Right forelimb (tissue), 1 donor: ENCODE data around the gene RPP25.
A peak's percentile ranks its signal among the peaks of the same experiment; 100 is the strongest.
"Not testable (repeated sequence)": the region's sequence is repeated elsewhere in the genome, so short reads cannot be mapped to it uniquely, and the experiment has no call there.

Experiments
- DNase-seq: peaks from one replicate; pipeline ENCODE4 v3.0.0-alpha.2; 2018

RPP25 gene

DNA sequence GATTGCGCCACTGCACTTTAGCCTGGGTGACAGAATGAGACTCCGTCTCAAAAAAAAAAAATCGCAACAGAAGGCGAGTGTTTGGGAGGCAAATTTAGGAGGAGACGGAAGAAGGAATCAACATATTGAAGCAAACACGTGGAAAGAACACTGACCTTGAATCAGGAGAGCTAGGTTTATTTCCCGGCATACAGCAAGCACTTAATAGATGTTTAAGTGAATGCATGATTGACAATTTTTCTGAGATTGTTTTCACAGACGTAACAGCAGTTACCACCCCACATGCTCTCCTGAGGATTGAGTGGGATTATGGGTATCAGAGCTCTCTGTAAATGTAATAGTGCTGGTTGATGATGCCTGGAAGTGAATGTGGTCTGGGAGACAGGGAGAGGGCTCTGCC, 5.6 kb upstream of the RPP25 start:
- no peak for DNase-seq

DNA sequence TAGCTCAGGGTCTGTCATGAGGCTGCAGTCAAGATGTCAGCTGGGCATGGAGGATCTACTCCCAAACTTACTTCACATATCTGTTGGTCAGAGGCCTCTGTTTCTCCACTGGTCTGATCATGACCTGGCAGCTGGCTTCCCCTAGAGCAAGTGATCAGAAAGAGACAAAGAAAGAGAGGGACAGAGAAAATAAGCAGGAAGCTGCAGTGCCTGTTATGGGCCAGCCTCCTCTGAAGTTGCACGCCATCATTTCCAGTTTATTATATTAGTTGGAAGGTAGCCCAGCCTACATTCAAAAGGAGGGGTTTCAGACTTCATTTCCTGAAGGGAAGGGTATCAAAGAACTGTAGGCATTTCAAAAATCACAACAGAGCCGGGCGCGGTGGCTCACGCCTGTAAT, 5.0 kb upstream of the RPP25 start:
- no peak for DNase-seq

DNA sequence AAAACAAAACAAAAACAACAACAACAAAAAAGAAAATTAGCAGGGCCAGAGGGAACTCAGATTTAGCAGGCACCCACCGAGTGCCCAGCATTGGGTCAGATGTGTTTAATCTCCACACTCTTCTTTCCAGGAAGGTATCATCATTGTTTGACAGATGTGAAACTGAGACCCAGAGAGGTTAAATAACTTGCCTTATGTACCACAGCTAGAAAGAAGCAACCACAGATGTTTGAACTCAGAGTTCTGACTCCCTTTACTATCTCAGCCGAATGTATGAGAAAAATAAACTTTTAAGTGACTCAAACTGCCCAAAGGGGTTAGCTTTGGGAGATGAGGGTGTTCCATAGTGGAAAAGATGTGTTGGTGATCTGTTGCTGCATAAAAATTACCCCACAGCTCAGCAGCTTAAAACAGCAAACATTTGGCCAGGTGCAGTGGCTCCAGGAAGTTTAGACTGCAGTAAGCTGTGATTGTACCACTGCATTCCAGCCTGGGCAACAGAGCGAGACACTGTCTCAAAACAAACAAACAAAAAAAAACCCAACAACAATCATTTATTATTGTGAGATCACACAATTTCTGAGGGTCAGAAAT, 4.5 kb upstream of the RPP25 start:
- no peak for DNase-seq

DNA sequence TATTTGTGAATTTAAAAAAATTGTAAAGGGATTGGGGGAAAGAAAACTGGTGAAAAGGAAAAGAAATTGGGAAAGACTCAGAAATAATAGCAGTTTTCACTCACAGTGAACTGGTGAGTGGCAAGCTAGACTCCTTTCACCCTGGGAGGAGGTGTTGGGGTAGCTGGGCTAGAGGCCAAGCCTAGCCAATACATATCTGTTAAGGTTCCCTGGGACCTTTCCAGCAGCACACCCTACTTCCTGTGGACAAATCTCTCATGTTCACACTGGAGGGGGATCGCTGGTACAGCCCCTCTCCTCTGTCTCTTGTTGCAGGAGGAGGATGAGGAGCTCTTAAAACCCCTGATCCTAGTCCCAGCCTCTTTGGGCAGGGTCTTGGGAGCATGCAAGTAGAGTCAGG, 3.7 kb upstream of the RPP25 start:
- no peak for DNase-seq

DNA sequence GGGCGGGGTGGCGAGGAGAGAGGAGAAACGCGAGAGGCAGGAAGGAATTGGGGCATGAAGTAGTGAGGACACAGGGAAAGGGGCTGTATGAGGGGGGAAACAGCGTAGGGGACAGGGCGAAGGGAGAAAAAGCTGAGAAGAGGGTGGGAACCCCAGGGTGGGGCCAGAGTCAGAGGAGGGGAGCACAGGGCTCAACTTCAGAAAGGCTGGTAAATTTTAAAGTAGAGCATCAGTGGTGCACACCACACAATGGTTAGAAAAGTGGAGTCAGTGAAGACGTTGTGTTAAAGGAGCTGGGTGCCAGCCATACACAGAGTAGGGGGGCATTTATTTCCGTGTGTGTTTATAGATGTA, 3.0 kb upstream of the RPP25 start:
- no peak for DNase-seq

DNA sequence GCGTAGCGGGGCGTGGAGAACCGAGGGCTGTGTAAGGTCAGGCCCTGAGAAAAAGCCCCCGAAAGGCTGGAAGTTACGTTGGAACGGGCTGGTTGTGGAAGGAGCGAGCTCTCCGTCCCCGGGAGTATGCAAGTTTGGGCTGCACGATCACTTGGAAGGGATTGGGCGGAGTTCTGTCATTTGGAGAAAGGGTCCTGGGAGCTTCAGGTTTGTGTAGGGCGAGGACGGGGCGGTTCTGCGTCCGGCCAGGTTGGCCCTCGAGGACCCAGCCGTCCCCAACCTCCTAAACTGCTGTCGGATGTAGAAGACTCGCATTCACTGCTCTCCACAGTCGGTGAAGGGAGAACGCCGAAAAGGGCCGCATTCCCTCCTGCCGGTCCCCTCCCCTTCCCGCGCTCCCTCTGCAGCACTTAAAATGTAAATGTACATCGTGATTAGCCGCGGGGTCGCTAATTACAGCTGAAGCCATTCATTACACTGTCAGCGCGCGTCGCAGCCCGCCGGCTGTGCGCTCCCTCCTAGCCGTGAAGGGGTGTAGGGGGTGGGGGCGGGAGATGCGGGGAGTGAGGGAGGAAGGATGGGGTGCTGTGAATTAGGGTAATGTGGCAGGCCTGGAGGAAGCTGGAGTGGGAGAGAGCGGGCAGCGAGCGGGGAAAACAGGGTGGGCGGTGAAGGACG, 2.5 kb upstream of the RPP25 start:
- DNase-seq, result no peak

DNA sequence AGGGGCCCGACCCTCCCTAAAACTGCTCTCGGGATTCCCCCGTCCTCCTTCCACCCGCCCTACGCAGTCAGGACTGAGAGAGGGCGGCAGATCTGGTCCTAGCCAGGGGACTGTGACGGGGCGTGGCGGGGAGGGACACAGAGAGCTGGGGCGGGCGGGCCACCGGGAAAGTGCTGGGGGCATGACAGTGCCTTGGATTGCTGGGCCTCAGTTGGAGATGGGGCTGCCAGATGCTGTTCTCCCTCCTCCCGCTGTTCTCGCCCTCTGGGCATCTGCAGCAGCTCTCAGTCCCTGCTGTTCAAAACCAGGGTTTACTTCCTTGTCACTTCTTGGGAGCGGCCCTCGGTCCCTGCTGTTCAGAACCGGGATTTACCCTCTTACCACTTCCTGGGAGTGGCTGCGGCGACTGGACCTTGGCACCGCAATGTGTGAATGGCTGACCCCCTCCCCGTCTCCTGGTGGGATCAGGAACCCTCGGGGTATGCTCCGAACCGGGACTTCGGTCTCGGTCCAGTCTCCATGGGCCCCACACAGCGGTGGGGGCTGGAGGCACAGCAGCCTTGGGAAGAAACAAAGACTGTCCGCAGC, 1.8 kb upstream of the RPP25 start:
- no peak for DNase-seq

DNA sequence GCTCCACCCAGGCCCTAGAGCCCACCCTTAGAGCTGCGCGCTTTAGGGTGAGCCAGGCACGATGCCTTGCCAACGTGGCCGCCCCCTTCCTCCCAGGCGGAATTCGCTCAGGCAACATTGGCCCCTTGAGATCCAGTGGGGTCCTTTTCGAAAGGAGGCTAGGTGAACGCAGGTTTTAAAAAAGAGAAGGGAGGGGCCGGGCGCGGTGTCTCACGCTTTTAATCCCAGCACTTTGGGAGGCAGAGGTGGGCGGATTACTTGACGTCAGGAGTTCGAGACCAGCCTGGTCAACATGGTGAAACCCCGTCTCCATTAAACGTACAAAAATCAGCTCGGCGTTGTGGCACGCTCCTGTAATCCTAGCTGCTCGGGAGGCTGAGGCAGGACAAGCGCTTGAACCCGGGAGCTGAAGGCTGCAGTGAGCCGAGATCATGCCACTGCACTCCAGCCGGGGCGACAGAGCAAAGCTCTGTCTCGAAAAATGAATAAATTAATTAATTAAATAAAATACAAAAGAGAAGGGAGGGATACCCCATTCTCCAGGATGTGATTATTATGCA, 984 bp upstream of the RPP25 start:
- DNase-seq, result no peak

DNA sequence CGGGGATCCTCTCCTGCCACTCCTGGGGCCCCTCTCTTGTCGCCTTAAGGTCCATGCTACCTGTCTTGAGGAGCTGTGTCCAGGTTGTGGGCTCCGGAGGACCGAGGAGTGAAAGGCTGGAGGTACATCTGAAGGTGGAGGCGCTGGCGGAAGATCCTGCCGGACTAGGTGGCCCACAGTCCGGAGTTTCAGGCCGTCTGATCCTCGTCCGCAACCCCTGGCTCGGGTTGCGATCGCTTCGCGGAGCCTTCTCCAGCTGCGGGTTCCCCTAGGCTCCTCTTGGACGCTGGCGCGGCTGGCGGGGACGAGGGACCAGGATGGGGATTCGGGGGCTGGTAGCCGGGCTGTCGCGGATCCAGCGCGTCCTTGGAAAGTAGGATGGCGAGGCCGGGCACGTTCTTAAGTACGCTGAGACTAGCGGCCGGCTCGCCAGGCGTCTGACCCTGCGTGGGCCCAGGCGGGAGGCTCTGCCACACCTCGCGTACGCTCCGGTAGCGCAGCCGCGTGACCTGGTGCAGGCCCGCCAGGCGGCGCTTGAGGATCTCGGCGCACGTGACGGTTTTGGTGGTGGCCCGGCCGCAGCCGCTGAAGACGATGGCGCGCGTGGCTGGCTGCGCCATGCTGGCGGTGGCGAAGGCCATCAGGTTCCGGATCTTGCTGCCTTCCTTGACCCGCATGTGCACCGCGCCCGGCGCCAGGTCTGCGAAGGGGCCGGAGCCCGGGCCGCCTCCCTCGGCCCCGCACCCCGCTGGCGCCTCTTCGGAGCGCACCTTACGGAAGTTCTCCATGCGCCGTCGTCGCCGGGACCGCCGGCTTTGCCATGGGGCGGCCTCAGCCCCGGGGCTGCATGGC, 550 bp downstream of the RPP25 start:
- DNase-seq, result peak; percentile 76

DNA sequence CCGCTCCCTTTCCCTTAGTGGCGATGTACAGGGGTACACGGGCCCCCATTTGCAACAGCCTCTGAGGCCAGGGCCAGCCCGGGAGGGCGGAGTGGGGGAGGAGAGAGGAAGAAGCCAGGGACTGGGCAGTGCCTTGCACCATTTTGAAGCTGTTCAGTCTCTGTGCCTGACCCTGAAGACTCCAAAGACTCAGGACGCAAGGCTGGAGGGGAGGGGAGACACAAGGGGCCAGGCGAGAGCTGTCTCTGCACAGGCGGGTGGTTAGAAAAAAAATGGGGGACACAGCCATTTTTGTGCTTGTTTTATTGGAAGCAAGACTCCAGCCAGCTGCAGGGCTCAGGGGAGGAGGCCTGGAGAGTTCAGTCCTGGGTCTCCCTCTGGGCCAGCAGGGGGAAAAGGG, 1.6 kb downstream of the RPP25 start:
- no peak for DNase-seq

DNA sequence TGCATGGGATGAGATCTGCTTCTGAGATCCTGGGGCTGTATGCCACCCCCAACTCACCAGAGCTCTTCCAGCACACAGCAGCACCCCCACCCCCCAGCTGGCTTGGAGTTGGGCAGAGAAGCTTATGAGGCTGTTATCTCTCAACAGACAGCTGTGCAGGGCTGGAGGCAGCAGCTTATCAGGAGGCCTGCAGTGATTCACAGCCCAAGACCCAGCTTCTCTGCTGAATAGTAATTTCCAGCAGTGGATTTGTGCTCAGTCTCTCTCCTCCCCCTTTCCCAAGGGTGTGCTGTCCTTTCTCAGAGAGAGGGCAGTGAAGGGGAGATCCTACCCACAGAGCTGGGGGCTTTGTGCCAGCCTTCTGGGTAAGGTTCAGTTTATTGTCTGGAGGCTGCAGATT, 2.1 kb downstream of the RPP25 start:
- DNase-seq, result no peak

DNA sequence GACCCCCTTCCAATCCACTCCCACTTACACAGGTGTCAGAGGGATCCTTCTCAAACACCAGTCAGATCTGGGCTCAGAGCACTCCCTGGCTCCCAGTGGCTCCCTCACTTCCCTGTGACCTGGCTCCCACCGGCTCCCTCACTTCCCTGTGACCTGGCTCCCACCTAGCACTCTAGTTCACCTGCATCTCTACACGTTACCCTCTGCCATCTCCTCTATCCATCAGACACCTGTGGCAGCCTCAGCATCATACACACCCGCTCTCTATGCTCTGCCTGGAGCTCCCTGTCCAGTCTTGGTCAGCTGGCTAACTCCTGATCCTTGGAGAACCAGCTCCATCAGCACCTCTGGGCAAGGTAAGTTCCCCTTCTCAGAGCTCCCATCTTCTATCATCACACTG, 5.6 kb downstream of the RPP25 start:
- no peak for DNase-seq

DNA sequence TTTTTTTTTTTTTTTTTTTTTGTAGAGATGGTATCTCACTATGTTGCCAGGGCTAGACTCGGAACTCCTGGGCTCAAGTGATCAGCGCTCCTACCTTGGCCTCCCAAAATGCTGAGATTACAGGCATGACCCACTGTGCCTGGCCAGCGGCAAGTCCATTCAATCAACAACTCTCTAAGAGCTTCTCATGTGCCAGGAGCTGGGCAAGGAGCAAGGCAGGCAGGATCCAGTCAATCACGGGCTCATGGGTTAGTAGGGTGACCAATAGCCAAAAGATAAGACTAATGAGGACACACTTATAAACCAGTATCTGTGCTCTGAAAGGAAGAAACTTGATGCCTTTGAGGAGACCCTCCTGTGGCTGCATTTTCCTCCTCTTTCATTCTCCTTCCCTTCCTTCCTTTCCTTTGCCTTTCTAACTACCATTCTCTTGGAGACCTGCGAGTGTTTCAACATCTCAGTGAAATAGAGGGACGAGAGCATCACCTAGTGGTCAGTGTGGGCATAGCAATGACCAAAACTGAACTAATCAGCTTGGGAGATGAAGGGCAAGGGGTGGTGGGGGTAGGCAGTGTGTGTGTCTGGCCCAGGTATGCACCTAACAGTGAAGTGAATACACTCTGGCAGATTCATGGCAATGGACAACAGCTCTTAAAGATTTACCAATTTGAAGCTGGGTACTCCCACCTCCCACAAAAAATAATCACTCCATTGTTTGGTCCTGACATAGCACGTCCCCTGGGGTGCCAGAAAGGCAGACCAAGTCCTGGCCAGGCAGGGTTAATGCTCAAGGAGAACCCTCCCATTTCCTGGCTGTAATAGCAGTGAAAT, 6.3 kb downstream of the RPP25 start:
- peak; percentile 83 for DNase-seq

DNA sequence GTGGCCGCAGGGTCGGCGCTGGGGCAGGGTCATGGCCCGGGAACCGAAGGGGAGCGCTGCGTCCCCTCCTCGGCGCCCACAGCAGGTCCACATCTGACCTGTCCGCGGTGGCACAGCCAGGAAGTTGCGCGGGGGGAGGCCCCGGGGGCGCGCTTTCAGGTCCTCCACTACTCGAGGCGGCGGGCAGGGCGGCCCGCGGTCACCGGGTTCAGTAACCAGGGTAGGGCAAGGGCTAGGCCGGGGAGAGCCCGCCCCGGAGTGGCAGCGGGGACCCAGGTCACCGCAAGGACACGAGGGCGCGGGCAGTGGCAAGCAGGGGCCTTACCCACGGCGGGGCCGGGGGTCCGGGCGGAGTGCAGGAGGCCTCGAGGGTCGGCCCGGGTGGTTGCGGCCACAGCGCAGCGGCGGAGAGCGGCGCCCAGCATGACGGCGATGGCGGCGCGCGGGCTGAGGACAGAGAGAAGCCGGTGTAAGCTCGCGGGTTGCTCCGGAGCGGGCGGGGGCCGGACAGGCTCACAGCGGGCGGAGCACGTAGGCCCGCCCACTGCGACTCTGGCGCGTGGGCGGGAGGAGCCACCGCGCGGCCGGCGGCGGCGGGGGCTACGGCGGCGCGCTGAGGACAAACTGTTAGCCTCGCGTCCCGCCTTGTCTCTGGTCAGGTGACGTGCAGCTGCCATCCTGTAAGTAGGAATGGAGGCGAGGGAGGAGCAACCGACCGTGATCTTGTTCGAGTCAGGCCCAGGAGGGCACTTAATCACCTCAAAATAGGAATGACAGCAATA, 18.8 kb downstream of the RPP25 start, which contains the start of gene COX5A:
COX5A (minus strand) TSS at position 484 of the 782 bp plus-strand sequence; CDS start at position 425, 59 bp downstream.
- peak; percentile 95 for DNase-seq

DNA sequence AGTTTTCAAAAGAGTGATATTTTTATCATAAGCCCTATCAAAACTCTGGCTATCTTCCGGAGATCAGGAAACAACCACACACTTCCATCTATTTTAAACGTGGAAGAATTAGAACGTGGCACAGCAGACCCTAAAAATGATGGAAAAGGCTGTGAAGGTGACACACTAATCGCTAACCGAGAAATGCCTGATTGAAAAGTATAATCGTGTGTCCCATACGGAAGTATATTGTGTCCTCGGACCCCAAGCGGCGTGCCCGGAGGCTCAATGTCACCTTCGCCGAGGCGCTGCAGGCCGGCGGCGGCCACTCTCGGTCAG, 19.3 kb downstream of the RPP25 start:
- DNase-seq, result no peak

DNA sequence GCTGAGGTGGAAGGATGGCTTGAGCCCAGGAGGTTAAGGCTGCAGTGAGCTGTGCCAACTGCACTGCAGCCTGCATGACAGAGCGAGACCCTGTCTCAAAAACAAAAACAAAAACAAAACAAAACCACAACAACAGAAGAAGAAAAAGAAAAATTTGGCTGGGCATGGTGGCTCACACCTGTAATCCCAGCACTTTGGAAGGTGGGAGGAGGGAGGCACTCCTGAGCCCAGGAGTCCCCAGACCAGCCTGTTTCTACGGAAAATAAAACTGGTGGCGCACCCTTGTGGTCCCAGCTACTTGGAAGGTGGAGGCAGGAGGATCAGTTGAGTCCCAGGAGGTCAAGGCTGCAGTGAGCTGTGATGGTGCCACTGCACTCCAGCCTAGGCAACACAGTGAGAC, 21.4 kb downstream of the RPP25 start:
- DNase-seq, result not testable (repeated sequence)

DNA sequence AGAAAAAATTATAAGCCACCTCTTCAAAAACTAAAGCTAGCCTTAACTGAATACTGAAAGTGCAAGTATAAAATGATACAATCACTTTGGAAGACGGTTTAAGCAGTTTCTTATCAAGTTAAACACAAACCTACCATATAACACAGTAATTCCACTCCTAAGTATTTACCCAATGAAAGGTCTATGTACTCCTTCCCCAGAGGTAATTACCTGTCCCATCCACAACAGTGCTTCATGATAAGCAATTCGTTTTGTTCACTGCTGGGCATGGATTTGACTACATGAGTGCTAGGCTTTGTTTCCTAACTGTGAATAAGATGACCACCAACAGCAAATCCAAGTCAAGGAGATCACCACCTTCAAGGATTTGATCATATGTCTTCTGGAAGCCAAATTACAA, 23.0 kb downstream of the RPP25 start:
- no peak for DNase-seq

DNA sequence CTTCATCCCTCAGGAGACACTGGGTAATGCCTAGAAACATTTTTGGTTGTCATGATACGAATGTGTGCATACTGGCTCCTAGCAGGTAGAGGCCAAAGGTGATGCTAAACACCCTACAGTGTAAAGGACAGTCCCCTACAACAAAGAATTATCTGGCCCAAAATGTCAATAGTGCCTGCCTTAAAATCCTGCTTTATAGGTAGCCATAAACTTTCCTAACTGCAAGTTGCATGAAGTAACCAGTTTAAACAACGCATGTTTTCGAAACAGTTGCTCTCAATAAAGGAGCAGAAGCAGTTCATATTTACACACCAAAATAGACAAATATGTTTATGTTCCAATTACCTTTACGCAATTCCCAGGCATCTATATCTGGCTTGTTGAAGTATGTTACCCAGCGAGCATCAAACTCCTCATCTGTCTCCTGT, 27.8 kb downstream of the RPP25 start:
- no peak for DNase-seq

DNA sequence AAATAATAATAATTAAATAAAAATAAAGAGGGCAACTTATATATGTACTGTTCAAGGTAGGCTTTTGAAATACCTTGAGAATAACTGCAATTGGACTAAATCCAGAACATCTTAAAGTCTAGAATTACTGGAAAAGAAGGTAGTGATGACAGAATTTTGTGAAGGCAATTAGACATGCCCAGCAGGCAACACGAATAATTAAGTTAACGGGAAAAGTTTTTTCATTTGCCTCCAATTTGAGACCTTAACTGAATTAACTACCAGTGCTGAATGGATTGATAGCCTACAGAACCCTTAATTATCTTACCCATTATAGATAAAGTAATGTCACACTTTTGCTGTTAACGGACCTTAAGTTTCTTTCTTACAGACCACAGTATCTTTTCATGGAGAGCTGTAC, 32.0 kb downstream of the RPP25 start:
- DNase-seq, result no peak

DNA sequence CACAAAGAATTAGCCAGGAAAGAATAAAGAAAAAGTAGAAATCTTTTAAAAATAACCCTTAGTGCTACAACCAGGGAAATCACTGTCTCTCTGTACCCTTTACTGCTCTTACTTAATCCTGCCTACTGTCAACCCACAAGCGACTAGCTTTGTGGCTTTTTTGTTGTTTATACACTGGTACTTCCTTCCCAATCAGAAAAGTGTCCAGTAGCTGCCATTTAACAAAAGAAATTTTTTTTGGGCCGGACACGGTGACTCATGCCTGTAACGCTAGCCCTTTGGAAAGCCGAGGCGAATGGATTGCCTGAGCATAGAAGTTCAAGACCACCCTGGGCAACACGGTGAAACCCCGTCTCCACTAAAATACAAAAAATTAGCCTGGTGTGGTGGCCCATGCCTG, 36.1 kb downstream of the RPP25 start:
- no peak for DNase-seq

DNA sequence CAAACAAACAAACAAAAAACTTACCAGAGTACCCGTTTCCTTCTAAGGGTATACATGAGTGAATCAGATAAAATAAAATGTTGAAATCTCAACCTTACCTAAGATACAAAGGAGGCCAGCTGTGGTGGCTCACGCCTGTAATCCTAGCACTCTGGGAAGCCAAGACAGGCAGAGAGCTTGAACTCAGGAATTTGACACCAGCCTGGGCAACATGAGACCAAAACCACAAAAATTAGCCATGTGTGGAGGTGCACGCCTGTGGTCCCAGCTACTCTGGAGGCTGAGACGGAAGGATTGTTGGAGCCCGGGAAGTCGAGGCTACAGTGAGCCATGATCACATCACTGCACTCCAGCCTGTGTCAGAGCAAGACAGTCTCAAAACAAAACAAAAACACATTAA, 38.9 kb downstream of the RPP25 start:
- no peak for DNase-seq

DNA sequence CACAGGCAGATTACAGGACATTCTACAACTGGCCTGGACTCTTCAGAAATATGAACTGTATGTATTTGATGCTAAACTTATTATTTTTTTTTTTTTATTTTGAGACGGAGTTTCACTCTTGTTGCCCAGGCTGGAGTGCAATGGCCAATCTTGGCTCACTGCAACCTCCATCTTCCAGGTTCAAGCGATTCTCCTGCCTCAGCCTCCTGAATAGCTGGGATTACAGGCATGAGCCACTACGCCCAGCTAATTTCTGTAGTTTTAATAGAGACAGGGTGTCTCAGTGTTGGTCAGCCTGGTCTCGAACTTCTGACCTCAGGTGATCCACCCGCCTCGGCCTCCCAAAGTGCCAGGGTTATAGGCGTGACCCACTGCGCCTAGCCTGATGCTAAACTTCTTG, 42.8 kb downstream of the RPP25 start:
- not testable (repeated sequence) for DNase-seq
